Panc1 (cell line): Measurements from ENCODE around the gene SHKBP1. TPM values are rescaled to one million over a fixed set of nuclear protein-coding genes. Genes with fewer than 3 reads are reported as not detected.

Experiments
- ATAC-seq: fragments of 200-7000 bp; cut with Tn5 transposase; 2 replicates; pipeline ENCODE4 v1.9.1; 2020; ENCODE audit warnings: mild to moderate bottlenecking, moderate library complexity
- BruUV-seq: library from RNA; stranded (reverse); fragments of 400-500 nt; replicated peaks from 2 replicates; lab custom pipeline; 2021; lab: Mats Ljungman, UMichigan
- CTCF ChIA-PET: fragments of 300-600 bp; sonication (Branson Sonifier 250); formaldehyde crosslinking; loops from one replicate; lab custom pipeline; 2022; ENCODE audit warnings: antibody characterized with exemption; lab: Charles Lee
- POLR2A ChIA-PET: fragments of 300-600 bp; sonication (Branson Sonifier 250); formaldehyde crosslinking; loops from one replicate; lab custom pipeline; 2022; ENCODE audit warnings: antibody characterized with exemption; lab: Charles Lee
- DNase-seq: peaks from one replicate; pipeline ENCODE4 v3.0.0-alpha.2; 2010; ENCODE audit warnings: low read depth, low spot score
- H3K27ac ChIP-seq: 2 replicates; pipeline ENCODE4 v1.5.1; 2011; ENCODE audit warnings: mild to moderate bottlenecking, low read length, inconsistent platforms
- H3K27me3 ChIP-seq: fragments of 200-500 bp; sonication (Bioruptor generic); 2 replicates; pipeline ENCODE4 v1.6.0; 2014; ENCODE audit warnings: low read length, inconsistent platforms; ENCODE audit not compliant: control insufficient read depth, insufficient read depth
- H3K36me3 ChIP-seq: fragments of 200-500 bp; sonication (Bioruptor generic); 2 replicates; pipeline ENCODE4 v1.5.1; 2014; ENCODE audit warnings: inconsistent platforms, mild to moderate bottlenecking, low read length, moderate library complexity; ENCODE audit not compliant: control insufficient read depth, insufficient read depth
- H3K4me1 ChIP-seq: 2 replicates; pipeline ENCODE4 v1.5.1; 2011; ENCODE audit warnings: inconsistent platforms, mild to moderate bottlenecking, low read length, moderate library complexity; ENCODE audit not compliant: control insufficient read depth, insufficient read depth
- H3K4me3 ChIP-seq, 2 experiments: 2 replicates each; pipeline ENCODE4 v1.5.1; 2011 to 2012; ENCODE audit warnings: low read depth in 2 of 2, low read length in 2 of 2, mild to moderate bottlenecking in 2 of 2, inconsistent platforms in 1 of 2, moderate library complexity in 1 of 2
- H3K9me3 ChIP-seq: fragments of 200-500 bp; sonication (Bioruptor generic); 2 replicates; pipeline ENCODE4 v1.5.1; 2014; ENCODE audit warnings: low read depth, mild to moderate bottlenecking, inconsistent platforms, low read length, moderate library complexity; ENCODE audit not compliant: control insufficient read depth, insufficient read depth
- CTCF ChIP-seq: fragments of 450-650 bp; IDR thresholded peaks from 2 replicates; pipeline ENCODE4 v1.5.1; 2017; ENCODE audit warnings: mild to moderate bottlenecking
- POLR2AphosphoS5 ChIP-seq: IDR thresholded peaks from 2 replicates; pipeline ENCODE4 v1.6.1; 2012; ENCODE audit warnings: mild to moderate bottlenecking, low read depth, low read length, moderate library complexity
- REST ChIP-seq, 2 experiments: IDR thresholded peaks; 2 replicates each; pipeline ENCODE4 v1.6.1; 2011 to 2012; ENCODE audit warnings: low read depth in 2 of 2, control low read depth in 1 of 2, low read length in 1 of 2, mild to moderate bottlenecking in 1 of 2, moderate library complexity in 1 of 2; ENCODE audit not compliant: insufficient read depth in 1 of 2
- SIN3A ChIP-seq: IDR thresholded peaks from 2 replicates; pipeline ENCODE4 v1.6.1; 2012; ENCODE audit warnings: low read depth, mild to moderate bottlenecking, low read length, moderate library complexity, borderline replicate concordance; ENCODE audit not compliant: insufficient read depth
- TCF7L2 ChIP-seq: IDR thresholded peaks from 2 replicates; pipeline ENCODE4 v1.6.1; 2011; ENCODE audit warnings: mild to moderate bottlenecking, low read depth, low read length, inconsistent platforms
- in situ Hi-C: cut with HindIII; loops from 2 replicates; pipeline ENCODE4 v1.10.0; 2016; ENCODE audit warnings: low sequenced_read_pairs, low pct_unique_long_range_greater_than_20kb
- intact Hi-C: fragments of 100-400 bp; cut with micrococcal nuclease; formaldehyde crosslinking; loops from one replicate; pipeline ENCODE4 v1.10.0; 2022; ENCODE audit not compliant: unreplicated experiment
- total RNA-seq: library from RNA; stranded (reverse); gene quantifications from one replicate; pipeline ENCODE4 v1.2.1, GENCODE V29; 2021; ENCODE audit not compliant: unreplicated experiment

Gene SHKBP1
- total RNA-seq, 1 experiment from 2014 or later, result 55.9 TPM

DNA sequence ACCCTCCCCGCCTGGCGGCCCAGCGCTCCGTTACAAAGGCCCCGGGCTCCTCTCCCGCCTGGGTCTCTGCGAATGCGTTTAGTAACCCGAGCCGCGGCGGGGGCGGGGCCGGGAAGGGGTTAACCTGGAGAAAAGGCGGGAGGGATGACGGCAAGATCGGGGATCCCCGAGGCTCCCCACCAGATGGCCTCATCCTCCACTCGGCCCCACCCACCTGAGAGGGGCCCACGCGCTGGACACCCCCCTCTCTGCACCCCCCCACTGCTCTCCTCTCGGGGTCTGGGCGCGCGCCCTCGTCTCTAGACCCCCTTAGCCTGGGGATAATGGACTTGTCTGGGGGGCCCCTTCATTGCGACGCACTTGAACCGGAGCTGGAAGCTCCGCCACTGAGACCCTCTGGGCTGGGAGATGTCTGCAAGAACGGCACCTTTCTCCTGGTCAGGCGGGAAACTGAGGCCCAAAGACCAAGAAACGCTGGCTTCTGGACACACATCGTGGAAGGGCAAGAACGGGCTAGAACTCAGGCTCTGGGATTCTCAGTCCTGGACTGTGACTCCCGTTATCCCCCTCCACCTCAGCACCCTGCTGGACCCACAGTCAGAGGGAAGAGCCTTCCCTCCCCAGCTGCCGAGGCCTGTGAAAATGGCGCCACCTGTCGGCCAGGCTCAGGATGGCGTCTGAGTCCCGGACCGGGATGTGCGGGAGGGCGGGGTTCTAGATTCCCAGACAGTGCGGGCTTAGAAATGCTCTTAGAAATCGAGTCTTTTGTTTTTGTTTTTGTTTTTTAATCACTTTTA is 21.6 kb downstream of the SHKBP1 start:
- peak overlapping the region; percentile 50 to 59 for H3K4me3 ChIP-seq
- CTCF ChIA-PET, result interaction anchor here (0.5 kb wide), 1 partner anchor 50 kb away, joined by 4 read pairs; no protein-coding TSS in a partner anchor
- peak overlapping the region; percentile 66; the same call in 1 of the 2 replicates for H3K27ac ChIP-seq
- POLR2A ChIA-PET, result interaction anchor here (0.7 kb wide), 1 partner anchor 185 kb away, joined by 5 read pairs; the partner anchor contains the start of gene PRX
- H3K4me1 ChIP-seq, result peaks cover 22% of the 10 kb centered on the region
- H3K36me3 ChIP-seq, result no peaks in the 10 kb centered on the region; the same call in 1 of the 2 replicates
- in situ Hi-C loops (no loop called here), intact Hi-C loops (loop anchor here (5.0 kb wide), 1 partner anchor 51 kb away; no protein-coding TSS in a partner anchor)
- no peaks in the 10 kb centered on the region for H3K9me3 ChIP-seq
- DNase-seq (no peak), ATAC-seq (peak; percentile 77)
- no peak for TF ChIP-seq POLR2AphosphoS5
- TF ChIP-seq TCF7L2, result no peak
- TF ChIP-seq REST (IDR thresholded peaks at IDR 0.05; ENCODE audit: insufficient read depth in 1 of 2, low read depth in 2 of 2, low read length in 1 of 2), result peak in 1 of 2 experiments; percentile 48; a peak in 1 of 4 replicates
- peak; percentile 93 for TF ChIP-seq CTCF
- 0 out of 2 replicates have a peak, but pooled peaks have one; percentile 53 for TF ChIP-seq SIN3A
- TSS peak; percentile 85 for BruUV-seq
- no peaks in the 10 kb centered on the region for H3K27me3 ChIP-seq

GRCh38 chr19:40598918-40599307 is 22.2 kb downstream of the SHKBP1 start:
- in situ Hi-C loops, result no loop called here
- ChIA-PET CTCF (no interaction called here), POLR2A (interaction anchor here (0.7 kb wide), 1 partner anchor 186 kb away, joined by 5 read pairs; the partner anchor contains the start of gene PRX)

More at GRCh38 chr19:40598918-40599307, 22.2 kb downstream of the SHKBP1 start:
- ATAC-seq (no peak), DNase-seq (no peak)
- intact Hi-C loops, result loop anchor here (5.0 kb wide), 1 partner anchor 52 kb away; no protein-coding TSS in a partner anchor
- no TSS peak for BruUV-seq
- TF ChIP-seq REST (IDR thresholded peaks at IDR 0.05; ENCODE audit: insufficient read depth in 1 of 2, low read depth in 2 of 2, low read length in 1 of 2) (no peak), CTCF (peak; percentile 43; the same call in 1 of the 2 replicates)
- Histone ChIP-seq H3K36me3 (no peaks in the 10 kb centered on the region; the same call in 1 of the 2 replicates), H3K27ac (no peak overlapping the region), H3K4me3 (peak overlapping the region; percentile 20 to 50; a peak in 3 of 4 replicates), H3K27me3 (no peaks in the 10 kb centered on the region), H3K4me1 (peaks cover 22% of the 10 kb centered on the region), H3K9me3 (no peaks in the 10 kb centered on the region)
